Measurements from ENCODE around the gene KLK8.

- no peak for TF ChIP-seq CTCF (tag by site-specific recombination; IDR thresholded peaks at IDR 0.05)
- no peak for TF ChIP-seq ZNF768 (tag by site-specific recombination; IDR thresholded peaks at IDR 0.05)
- TF ChIP-seq ZNF266 (tag by site-specific recombination; IDR thresholded peaks at IDR 0.05; ENCODE audit: low read depth): no peak
- no peak for TF ChIP-seq ATF2 (tag by site-specific recombination; IDR thresholded peaks at IDR 0.05; ENCODE audit: low read depth)
- TF ChIP-seq ZSCAN16 (tag by site-specific recombination; IDR thresholded peaks at IDR 0.05): no peak
- no peak for TF ChIP-seq ZFP37 (tag by site-specific recombination; IDR thresholded peaks at IDR 0.05)
- TF ChIP-seq REST (tag by site-specific recombination; IDR thresholded peaks at IDR 0.05): no peak
- TF ChIP-seq GLI2 (tag by site-specific recombination; IDR thresholded peaks at IDR 0.05; ENCODE audit: borderline replicate concordance, low read depth): no peak
- no peak for TF ChIP-seq ZNF174 (tag by site-specific recombination; IDR thresholded peaks at IDR 0.05)
- no peak for TF ChIP-seq ZNF560 (tag by site-specific recombination; IDR thresholded peaks at IDR 0.05; ENCODE audit: borderline replicate concordance)
- no peak for TF ChIP-seq ZNF24 (tag by site-specific recombination; IDR thresholded peaks at IDR 0.05)
- TF ChIP-seq ZNF426 (tag by site-specific recombination; IDR thresholded peaks at IDR 0.05): no peak
- no peak for TF ChIP-seq ZEB2 (tag by site-specific recombination; IDR thresholded peaks at IDR 0.05)
- no peak for TF ChIP-seq ZNF10 (tag by site-specific recombination; IDR thresholded peaks at IDR 0.05)
Observed at GRCh38 chr19:50972795-50973376, 28.5 kb downstream of the KLK8 start.

Measured in HEK293 (cell line).